22Rv1 (cell line): ENCODE measurements around the gene GREM2.

ENCODE experiments used
- H3K27ac ChIP-seq: fragments of 450-650 bp; 2 replicates; pipeline ENCODE4 v1.5.1; 2017
- ZFX ChIP-seq: fragments of 450-650 bp; IDR thresholded peaks from 2 replicates; pipeline ENCODE4 v1.6.1; 2017; ENCODE audit warnings: antibody characterized with exemption, borderline replicate concordance
- TF ChIP-seq, protein P1 (sequence below): fragments of 450-650 bp; IDR thresholded peaks from 2 replicates; pipeline ENCODE4 v1.5.1; 2017; ENCODE audit warnings: mild to moderate bottlenecking

GREM2 gene

DNA sequence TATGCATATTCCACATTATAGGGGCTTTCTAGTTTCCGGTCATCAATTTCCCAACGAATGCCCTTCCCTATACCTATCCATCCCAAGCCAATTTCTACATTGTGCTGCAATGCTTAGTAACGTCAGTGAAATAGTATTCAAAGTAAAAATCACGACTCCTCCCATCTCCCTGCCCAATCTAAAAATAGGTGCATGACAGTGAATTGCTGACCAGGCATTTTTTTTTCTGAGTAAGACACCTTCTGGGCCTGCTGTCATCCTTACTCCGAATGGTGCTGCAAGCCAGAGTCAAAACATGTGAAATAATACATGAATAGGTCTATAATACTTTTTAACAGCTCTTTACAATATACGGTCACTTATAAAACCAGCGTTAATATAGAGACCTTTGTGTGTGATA is 120.2 kb downstream of the GREM2 start:
- H3K27ac ChIP-seq: no peak overlapping the region
- TF ChIP-seq, protein P1, sequence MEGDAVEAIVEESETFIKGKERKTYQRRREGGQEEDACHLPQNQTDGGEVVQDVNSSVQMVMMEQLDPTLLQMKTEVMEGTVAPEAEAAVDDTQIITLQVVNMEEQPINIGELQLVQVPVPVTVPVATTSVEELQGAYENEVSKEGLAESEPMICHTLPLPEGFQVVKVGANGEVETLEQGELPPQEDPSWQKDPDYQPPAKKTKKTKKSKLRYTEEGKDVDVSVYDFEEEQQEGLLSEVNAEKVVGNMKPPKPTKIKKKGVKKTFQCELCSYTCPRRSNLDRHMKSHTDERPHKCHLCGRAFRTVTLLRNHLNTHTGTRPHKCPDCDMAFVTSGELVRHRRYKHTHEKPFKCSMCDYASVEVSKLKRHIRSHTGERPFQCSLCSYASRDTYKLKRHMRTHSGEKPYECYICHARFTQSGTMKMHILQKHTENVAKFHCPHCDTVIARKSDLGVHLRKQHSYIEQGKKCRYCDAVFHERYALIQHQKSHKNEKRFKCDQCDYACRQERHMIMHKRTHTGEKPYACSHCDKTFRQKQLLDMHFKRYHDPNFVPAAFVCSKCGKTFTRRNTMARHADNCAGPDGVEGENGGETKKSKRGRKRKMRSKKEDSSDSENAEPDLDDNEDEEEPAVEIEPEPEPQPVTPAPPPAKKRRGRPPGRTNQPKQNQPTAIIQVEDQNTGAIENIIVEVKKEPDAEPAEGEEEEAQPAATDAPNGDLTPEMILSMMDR: no peak
- no peak for TF ChIP-seq ZFX

DNA sequence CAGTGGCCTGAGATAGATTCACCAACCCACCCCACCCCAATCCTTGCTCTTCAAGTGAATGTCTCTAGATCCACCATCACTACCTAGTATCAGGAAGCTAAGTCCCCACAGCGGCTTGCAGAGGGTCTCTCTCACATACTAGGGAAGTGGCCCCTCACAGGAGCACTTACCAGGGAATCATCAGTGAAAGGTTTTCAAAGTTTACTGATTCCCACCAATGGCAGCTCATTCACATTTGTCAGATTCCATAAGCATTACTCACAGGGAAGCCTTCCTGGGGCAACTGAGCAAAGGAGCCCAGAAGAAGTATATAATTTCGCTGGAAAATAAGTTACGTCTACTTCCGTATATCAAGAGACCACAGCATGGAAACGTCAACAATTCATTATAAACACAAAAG is 120.8 kb downstream of the GREM2 start:
- TF ChIP-seq ZFX: no peak
- no peak overlapping the region for H3K27ac ChIP-seq

DNA sequence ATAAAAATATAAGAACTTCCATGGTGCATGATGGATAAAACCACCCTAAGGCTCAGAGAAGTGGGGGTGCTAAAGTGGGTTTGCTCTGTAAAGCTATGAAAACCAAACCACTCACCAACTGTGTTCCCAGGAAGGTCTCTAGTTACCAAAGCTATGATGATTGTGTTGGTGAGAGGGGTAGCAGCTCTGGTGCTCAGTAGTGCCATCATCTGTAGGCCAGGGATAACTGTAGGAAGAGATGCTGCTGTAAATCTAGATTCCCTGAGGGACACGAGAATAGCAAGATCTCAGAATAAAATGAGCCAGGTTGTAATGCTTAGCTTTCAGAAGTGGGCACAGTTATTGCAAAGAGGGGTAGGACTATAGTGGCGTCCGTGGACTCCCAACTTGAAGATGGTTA is 124.5 kb downstream of the GREM2 start:
- no peak overlapping the region for H3K27ac ChIP-seq
- TF ChIP-seq, protein P1: no peak
- no peak for TF ChIP-seq ZFX

DNA sequence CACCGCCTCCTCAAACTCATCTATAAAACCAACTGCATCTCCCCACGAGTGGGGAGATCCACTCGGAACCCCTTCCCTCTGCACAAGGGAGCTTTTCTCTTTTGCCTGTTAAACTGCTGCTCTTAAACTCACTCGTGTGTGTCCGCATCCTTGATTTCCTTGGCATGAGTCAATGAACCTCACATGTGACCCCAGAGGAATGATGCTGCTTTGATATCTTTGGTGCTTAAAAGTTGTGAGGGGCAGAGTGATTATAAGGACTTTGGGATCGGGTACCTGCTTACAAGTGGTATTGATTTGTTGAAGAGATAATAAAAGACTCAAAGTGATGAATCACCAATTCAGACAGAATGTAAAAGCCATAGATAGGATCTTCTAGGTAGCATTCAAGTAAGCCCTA is 125.3 kb downstream of the GREM2 start:
- no peak overlapping the region for H3K27ac ChIP-seq
- TF ChIP-seq, protein P1: no peak
- TF ChIP-seq ZFX: no peak

DNA sequence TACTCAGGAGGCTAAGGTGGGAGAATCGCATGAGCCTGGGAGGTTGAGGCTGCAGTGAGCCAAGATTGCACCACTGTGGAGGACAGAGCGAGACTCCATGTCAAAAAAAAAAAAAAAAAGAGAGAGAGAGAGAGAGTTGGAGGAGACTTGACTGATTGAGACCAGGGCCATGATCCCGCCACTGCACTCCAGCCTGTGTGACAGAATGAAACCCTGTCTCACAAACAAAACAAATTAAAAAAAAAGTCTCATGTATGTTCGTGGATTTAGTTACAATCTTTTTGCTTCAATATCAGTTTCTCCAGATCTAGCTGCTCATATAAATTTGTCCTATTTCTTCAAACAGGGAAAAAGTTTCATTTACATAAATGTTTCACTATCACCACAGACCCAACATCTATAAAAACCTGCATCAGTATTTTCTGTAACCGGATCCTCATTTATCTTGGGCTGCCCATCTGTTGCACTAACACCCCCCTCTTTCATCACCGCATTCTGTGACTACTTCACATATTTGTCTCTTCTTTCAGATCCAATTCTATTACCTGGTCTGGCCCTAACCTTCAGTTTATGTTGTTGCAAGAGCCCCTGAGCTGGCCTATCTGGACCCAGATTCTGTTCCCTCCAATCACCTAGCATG is 127.0 kb downstream of the GREM2 start:
- no peak overlapping the region for H3K27ac ChIP-seq
- TF ChIP-seq, protein P1: no peak
- no peak for TF ChIP-seq ZFX

DNA sequence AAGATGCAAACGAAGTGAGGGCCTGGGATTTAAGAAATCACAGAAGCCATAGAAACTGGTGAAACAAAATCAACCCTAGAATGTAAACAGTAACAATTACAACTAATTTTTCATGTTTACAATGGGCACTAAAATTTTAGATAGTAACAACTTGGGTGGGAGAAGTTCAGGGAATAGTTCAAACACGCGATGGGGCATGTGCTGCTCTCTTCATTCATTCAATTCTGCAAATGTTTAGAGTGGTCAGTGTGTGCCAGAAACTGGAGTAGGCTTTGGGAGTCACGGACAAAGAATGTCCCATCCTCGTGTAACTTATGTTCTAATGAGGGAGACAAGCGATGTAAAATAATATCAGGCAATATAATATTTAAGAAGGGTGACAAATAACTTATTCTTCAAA is 133.4 kb downstream of the GREM2 start:
- TF ChIP-seq ZFX: no peak
- TF ChIP-seq, protein P1: no peak
- H3K27ac ChIP-seq: no peak overlapping the region

DNA sequence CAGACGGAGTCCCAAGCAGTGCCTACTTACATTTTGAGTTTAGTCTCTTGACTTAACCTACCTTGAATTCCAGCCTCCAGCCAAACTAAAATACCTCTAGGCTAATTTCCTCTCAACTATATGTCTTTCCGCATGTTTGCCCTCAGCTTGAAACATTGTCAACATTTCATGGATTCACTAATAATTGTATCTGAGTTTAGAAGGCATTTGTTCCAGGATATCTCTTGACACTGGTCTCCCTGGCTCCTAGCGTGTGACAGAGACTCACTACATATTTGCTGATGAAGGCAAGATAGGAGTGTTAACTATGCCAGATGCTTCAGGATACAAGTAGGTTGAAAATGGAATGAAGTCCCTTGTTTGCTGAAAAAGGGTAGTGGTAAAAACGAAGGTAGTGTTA is 136.1 kb downstream of the GREM2 start:
- H3K27ac ChIP-seq: no peak overlapping the region
- TF ChIP-seq, protein P1: no peak
- no peak for TF ChIP-seq ZFX

DNA sequence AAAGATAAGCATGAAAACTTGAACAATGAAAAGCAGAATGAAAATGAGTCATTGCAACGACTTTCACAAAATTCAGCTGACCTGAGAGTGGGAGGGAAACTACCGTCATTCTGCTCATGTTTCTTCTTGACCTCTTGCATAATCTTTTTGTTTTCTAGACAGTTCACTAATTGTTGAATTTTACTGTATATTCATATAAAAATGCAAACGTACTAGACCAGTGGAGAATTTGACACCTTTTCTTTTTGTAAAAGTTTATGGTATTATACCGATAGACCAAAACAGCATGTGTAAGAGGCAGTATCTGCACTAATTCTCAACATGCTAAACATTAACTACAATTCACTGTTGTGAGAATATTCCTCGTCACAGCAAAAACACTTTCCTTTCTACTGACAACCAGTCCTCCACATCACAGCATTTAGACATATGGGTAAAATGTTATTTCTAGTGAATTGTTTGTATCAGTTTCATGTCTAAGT is 137.8 kb downstream of the GREM2 start:
- TF ChIP-seq ZFX: no peak
- TF ChIP-seq, protein P1: no peak
- H3K27ac ChIP-seq: no peak overlapping the region
